ENCODE results near the gene HJURP. TPM values are rescaled to one million over a fixed set of nuclear protein-coding genes. Genes with fewer than 3 reads are reported as not detected.
A peak's percentile ranks its signal among the peaks of the same experiment; 100 is the strongest.
"Not testable (repeated sequence)": the region's sequence is repeated elsewhere in the genome, so short reads cannot be mapped to it uniquely, and the experiment has no call there.

The HJURP gene
- total and polyA plus RNA-seq, 7 donors = 0.08 to 0.25 (median 0.10) TPM; not detected in 4

GRCh38 chr2:233892793-233893192 lies 38.5 kb upstream of the HJURP start:
- no peak for TF ChIP-seq CTCF (IDR thresholded peaks at IDR 0.05)
- Histone ChIP-seq H3K4me3 (no peak overlapping the region), H3K36me3 (ENCODE audit: insufficient read depth in 1 of 2, low read depth in 1 of 2) (no peaks in the 10 kb centered on the region), H3K27ac (no peak overlapping the region), H3K4me1 (no peaks in the 10 kb centered on the region), H3K9me3 (no peaks in the 10 kb centered on the region), H3K27me3 (ENCODE audit: insufficient read depth in 3 of 3, low read length in 2 of 3) (peaks cover 0 to 1% (median 0%) of the 10 kb centered on the region in 3 donors)
- intact Hi-C loops (cut with DNase I) = no loop called here
- DNase-seq = no peak
- WGBS, 3 donors = 31 to 47% (median 35%) methylated on average over 2 of the region's 2 CpGs
- no peak for ATAC-seq

DNA sequence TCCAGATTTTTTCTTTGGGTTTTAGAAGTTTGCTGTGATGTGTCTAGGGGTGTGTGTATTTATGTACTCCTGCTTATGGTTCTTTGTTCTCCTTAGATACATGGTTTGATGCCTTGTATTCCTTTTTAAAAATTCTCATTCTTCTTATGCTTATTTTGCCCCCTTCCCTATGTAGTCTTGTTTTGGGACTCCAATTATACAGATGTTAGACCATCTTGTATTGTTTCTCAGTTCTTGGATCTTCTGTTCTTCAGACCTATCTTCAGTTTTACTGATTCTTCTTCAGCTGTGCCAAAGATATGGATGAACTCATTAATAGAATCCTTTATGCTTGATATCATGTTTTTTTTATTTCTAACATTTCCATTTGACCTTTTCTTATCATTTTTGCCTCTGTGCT lies 28.0 kb upstream of the HJURP start:
- Histone ChIP-seq H3K27ac (no peak overlapping the region), H3K4me3 (no peak overlapping the region), H3K4me1 (no peaks in the 10 kb centered on the region), H3K36me3 (ENCODE audit: insufficient read depth in 1 of 2, low read depth in 1 of 2) (no peaks in the 10 kb centered on the region), H3K27me3 (ENCODE audit: insufficient read depth in 3 of 3, low read length in 2 of 3) (no peaks in the 10 kb centered on the region), H3K9me3 (peaks cover 24% of the 10 kb centered on the region)
- DNase-seq (no peak), ATAC-seq (no peak)
- intact Hi-C loops (cut with DNase I) = no loop called here
- TF ChIP-seq CTCF (IDR thresholded peaks at IDR 0.05) = no peak

DNA sequence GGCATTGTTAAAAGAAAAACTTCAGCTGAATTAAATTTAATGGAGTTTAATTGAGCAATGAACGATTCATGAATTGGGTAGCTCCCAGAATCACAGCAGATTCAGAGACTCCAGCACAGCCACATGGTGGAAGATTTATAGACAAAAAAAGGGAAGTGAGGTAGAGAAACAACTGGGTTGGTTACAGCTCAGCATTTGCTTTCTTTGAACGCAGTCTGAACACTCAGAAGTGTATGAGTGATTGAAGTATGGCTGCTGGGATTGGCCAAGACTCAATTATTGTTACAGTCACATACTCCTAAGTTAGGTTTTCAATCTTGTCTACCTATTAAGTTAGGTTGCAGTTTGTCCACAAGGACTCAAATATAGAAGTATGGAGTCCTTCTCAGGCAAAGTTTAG lies 17.8 kb upstream of the HJURP start:
- ATAC-seq; H3K36me3 ChIP-seq (ENCODE audit: insufficient read depth in 1 of 2, low read depth in 1 of 2); DNase-seq; H3K4me3 ChIP-seq; H3K27ac ChIP-seq; H3K4me1 ChIP-seq; intact Hi-C loops (cut with DNase I): not testable (repeated sequence)
- H3K9me3 ChIP-seq = peaks cover 16% of the 10 kb centered on the region
- H3K27me3 ChIP-seq (ENCODE audit: insufficient read depth in 3 of 3, low read length in 2 of 3) = peaks cover 0 to 28% (median 3%) of the 10 kb centered on the region in 3 donors
- 36 to 42% (median 38%) methylated on average over 2 of the region's 2 CpGs for WGBS, 3 donors

GRCh38 chr2:233871432-233871831 lies 17.1 kb upstream of the HJURP start:
- Histone ChIP-seq H3K4me3 (no peak overlapping the region), H3K4me1 (no peaks in the 10 kb centered on the region), H3K9me3 (peaks cover 16% of the 10 kb centered on the region), H3K27ac (no peak overlapping the region), H3K27me3 (ENCODE audit: insufficient read depth in 3 of 3, low read length in 2 of 3) (peaks cover 0 to 28% (median 3%) of the 10 kb centered on the region in 3 donors), H3K36me3 (ENCODE audit: insufficient read depth in 1 of 2, low read depth in 1 of 2) (no peaks in the 10 kb centered on the region)
- intact Hi-C loops (cut with DNase I) = no loop called here
- 64 to 68% (median 66%) methylated on average over 4 of the region's 4 CpGs for WGBS, 3 donors
- ATAC-seq = no peak
- no peak for DNase-seq
- TF ChIP-seq CTCF (IDR thresholded peaks at IDR 0.05) = no peak

- Histone ChIP-seq H3K27ac (no peak within 1 kb of the TSS), H3K9me3 (peaks cover 16% of the 10 kb centered on the region), H3K36me3 (ENCODE audit: insufficient read depth in 1 of 2, low read depth in 1 of 2) (no peaks in the 10 kb centered on the region), H3K27me3 (ENCODE audit: insufficient read depth in 3 of 3, low read length in 2 of 3) (peaks cover 0 to 28% (median 3%) of the 10 kb centered on the region in 3 donors), H3K4me1 (no peaks in the 10 kb centered on the region), H3K4me3 (peak within 1 kb of the TSS; percentile 63)
- intact Hi-C loops (cut with DNase I) = no loop called here
- ATAC-seq (no peak), DNase-seq (peak in 1 of 2 donors; percentile 26)
- no peak for TF ChIP-seq CTCF (IDR thresholded peaks at IDR 0.05)
- 8 to 11% (median 10%) methylated on average over 50 of the region's 50 CpGs for WGBS, 3 donors
These were observed 13.7 kb upstream of the HJURP start, which contains the start of gene MSL3B for GRCh38 chr2:233867993-233868532. TSS of gene MSL3B (minus strand) at chr2:233868386.

All from psoas muscle (tissue), 8 donors.